CD4-positive, alpha-beta memory T cell (primary cell): ENCODE results near the gene TCF7L2. TPM values are rescaled to one million over a fixed set of nuclear protein-coding genes. Genes with fewer than 3 reads are reported as not detected.
A peak's percentile ranks its signal among the peaks of the same experiment; 100 is the strongest.

ENCODE experiments used
- CTCF ChIA-PET: fragments of 350-600 bp; sonication (Branson Sonifier 250); formaldehyde crosslinking; loops from one replicate; lab custom pipeline; 2021; ENCODE audit warnings: inconsistent platforms; ENCODE audit not compliant: partially characterized antibody; lab: Charles Lee
- POLR2A ChIA-PET: fragments of 350-600 bp; sonication (Branson Sonifier 250); formaldehyde crosslinking; loops from one replicate; lab custom pipeline; 2021; ENCODE audit not compliant: partially characterized antibody; lab: Charles Lee
- DNase-seq, 5 donors: peaks; one replicate each; pipeline versions ENCODE4 v3.0.0 to v3.0.0-alpha.2; 2020 to 2022; ENCODE audit warnings: mixed read lengths in 1 of 5
- H3K27ac ChIP-seq: one replicate; pipeline ENCODE4 v1.7.0; 2013; ENCODE audit warnings: low read depth, low read length
- H3K27me3 ChIP-seq: 2 replicates; pipeline ENCODE4 v1.7.0; 2013; ENCODE audit warnings: mild to moderate bottlenecking, low read length, moderate library complexity; ENCODE audit not compliant: insufficient read depth
- H3K36me3 ChIP-seq: 2 replicates; pipeline ENCODE4 v1.7.0; 2013; ENCODE audit warnings: mild to moderate bottlenecking, low read length, moderate library complexity; ENCODE audit not compliant: insufficient read depth
- H3K4me1 ChIP-seq: 2 replicates; pipeline ENCODE4 v1.7.0; 2013; ENCODE audit warnings: mild to moderate bottlenecking, low read length, moderate library complexity; ENCODE audit not compliant: insufficient read depth
- H3K4me3 ChIP-seq, 2 donors: one replicate each; pipeline ENCODE4 v1.7.0; 2013; ENCODE audit warnings: low read length in 2 of 2, mild to moderate bottlenecking in 1 of 2
- H3K9me3 ChIP-seq, 2 donors: one replicate each; pipeline ENCODE4 v1.7.0; 2013; ENCODE audit warnings: low read length in 2 of 2, control low read depth in 1 of 2; ENCODE audit not compliant: control insufficient read depth in 1 of 2
- H3K27ac Mint-ChIP-seq, 7 donors: one replicate each; pipeline ENCODE4 v1.8.0; 2020 to 2021; ENCODE audit warnings: mixed read lengths in 7 of 7, mild to moderate bottlenecking in 6 of 7, inconsistent platforms in 3 of 7, moderate library complexity in 3 of 7
- H3K27me3 Mint-ChIP-seq, 2 donors: one replicate each; pipeline ENCODE4 v1.8.0; 2020 to 2021; ENCODE audit warnings: mixed read lengths in 2 of 2
- H3K36me3 Mint-ChIP-seq, 2 donors: one replicate each; pipeline ENCODE4 v1.8.0; 2020 to 2021; ENCODE audit warnings: mixed read lengths in 2 of 2, inconsistent platforms in 1 of 2, mild to moderate bottlenecking in 1 of 2
- H3K4me1 Mint-ChIP-seq, 4 donors: one replicate each; pipeline ENCODE4 v1.8.0; 2020 to 2021; ENCODE audit warnings: mixed read lengths in 4 of 4, mild to moderate bottlenecking in 1 of 4
- H3K4me3 Mint-ChIP-seq, 8 donors: one replicate each; pipeline ENCODE4 v1.8.0; 2020 to 2021; ENCODE audit warnings: mixed read lengths in 8 of 8, mild to moderate bottlenecking in 7 of 8, moderate library complexity in 6 of 8, inconsistent platforms in 3 of 8
- H3K9me3 Mint-ChIP-seq, 8 donors: one replicate each; pipeline ENCODE4 v1.8.0; 2020 to 2021; ENCODE audit warnings: mixed read lengths in 8 of 8, mild to moderate bottlenecking in 5 of 8, inconsistent platforms in 3 of 8, moderate library complexity in 1 of 8
- intact Hi-C: fragments of 100-400 bp; cut with micrococcal nuclease; formaldehyde crosslinking; loops from one replicate; pipeline ENCODE4 v1.15.1; 2023
- polyA plus RNA-seq, 2 donors: library from polyadenylated mRNA; unstranded; fragments of 300-500 nt; fragmentation: Illumina TruSeq; gene quantifications; one replicate each; pipeline ENCODE4 v1.2.3, GENCODE V29; 2021
- total RNA-seq, 2 experiments: library from RNA; stranded (reverse); gene quantifications; one replicate each; pipeline ENCODE4 v1.2.3, GENCODE V29; 2021

The TCF7L2 gene
- total and polyA plus RNA-seq, 4 experiments from 2014 or later = 0.16 to 3.2 (median 1.8) TPM

DNA sequence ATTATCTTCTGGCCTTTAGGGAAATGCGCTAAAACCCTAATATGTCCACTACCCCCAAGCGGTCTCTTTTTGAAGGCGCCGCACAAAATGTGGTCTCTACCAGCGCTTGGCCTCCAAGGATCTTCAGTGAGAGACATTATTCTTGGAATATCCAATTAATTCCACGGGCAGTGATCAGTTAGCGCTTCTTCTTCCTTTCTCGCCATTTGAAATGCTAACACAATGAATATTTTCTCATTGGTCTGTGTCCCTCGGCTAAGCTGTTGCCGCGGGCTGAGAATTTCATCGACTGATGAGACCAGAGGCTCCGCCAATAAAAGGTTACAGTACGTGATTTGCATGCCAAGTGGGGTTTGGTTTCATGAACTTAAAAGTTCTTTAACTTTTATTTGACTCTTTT lies 169.8 kb downstream of the TCF7L2 start:
- Mint-ChIP-seq H3K9me3 (peaks cover 0 to 3% (median 0%) of the 10 kb centered on the region in 8 donors), H3K4me3 (no peak overlapping the region), H3K4me1 (no peaks in the 10 kb centered on the region), H3K36me3 (no peaks in the 10 kb centered on the region), H3K27me3 (peaks cover 13% of the 10 kb centered on the region in 2 donors), H3K27ac (no peak overlapping the region)
- Histone ChIP-seq H3K27ac (no peak overlapping the region), H3K27me3 (no peaks in the 10 kb centered on the region), H3K4me1 (no peaks in the 10 kb centered on the region), H3K9me3 (no peaks in the 10 kb centered on the region), H3K4me3 (no peak overlapping the region), H3K36me3 (no peaks in the 10 kb centered on the region)
- intact Hi-C loops = no loop called here
- ChIA-PET POLR2A (no interaction called here), CTCF (no interaction called here)
- no peak for DNase-seq

DNA sequence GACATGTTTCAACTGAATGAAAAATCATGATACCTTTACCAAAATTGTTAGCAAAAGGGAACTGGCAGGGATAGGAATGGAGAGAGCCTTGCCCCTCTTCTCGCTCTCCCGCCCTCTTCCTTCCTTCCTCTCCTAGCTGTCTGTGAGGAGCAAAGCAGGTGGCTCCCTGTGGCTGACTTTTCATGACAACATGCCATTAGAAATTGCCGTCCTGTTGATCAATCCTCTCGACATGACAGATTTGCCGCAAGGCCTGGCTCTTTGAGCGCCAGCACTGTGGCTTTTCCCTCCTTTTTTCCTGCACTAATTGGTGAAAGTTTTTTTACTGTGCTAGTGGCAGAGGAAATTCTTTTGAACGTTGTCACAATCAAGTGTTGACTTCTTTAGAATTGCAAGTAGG lies 171.1 kb downstream of the TCF7L2 start:
- POLR2A ChIA-PET = no interaction called here
- Mint-ChIP-seq H3K4me3 (no peak overlapping the region), H3K9me3 (peaks cover 0 to 3% (median 0%) of the 10 kb centered on the region in 8 donors), H3K27ac (no peak overlapping the region), H3K36me3 (no peaks in the 10 kb centered on the region), H3K27me3 (peaks cover 16 to 21% of the 10 kb centered on the region in 2 donors), H3K4me1 (peaks cover 0 to 1% (median 0%) of the 10 kb centered on the region in 4 donors)
- H3K9me3 ChIP-seq = no peaks in the 10 kb centered on the region
- H3K27me3 ChIP-seq = peaks cover 4% of the 10 kb centered on the region
- intact Hi-C loops = no loop called here
- H3K36me3 ChIP-seq = no peaks in the 10 kb centered on the region
- CTCF ChIA-PET = no interaction called here
- no peak overlapping the region for H3K4me3 ChIP-seq
- H3K4me1 ChIP-seq = peaks cover under 1% of the 10 kb centered on the region
- no peak for DNase-seq
- H3K27ac ChIP-seq = no peak overlapping the region

DNA sequence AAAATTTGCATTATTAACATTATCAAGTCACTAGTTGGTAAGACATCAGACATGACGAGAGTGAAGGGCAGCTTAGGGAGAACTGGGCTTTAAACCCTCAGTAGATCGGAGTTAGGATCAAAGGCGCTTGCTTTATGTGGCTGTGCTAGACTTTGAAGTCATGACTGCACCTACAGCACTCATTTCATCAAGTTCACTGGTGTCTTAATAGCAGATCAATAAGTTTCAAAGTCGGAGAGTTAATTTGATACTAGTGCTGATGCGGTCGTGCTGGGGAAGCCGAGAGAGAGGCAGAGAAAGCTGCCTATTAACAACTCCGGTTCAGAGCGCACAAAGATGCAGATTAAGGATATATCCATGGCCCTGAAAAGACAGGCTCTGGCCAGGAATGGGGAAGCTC lies 172.9 kb downstream of the TCF7L2 start:
- DNase-seq = no peak
- Mint-ChIP-seq H3K27me3 (peaks cover 23 to 32% of the 10 kb centered on the region in 2 donors), H3K36me3 (no peaks in the 10 kb centered on the region), H3K4me1 (peaks cover 0 to 6% (median 2%) of the 10 kb centered on the region in 4 donors), H3K27ac (no peak overlapping the region), H3K9me3 (peaks cover 0 to 3% (median 0%) of the 10 kb centered on the region in 8 donors), H3K4me3 (no peak overlapping the region)
- Histone ChIP-seq H3K27me3 (peaks cover 6% of the 10 kb centered on the region), H3K4me1 (peaks cover 4% of the 10 kb centered on the region), H3K4me3 (no peak overlapping the region), H3K9me3 (no peaks in the 10 kb centered on the region), H3K27ac (no peak overlapping the region), H3K36me3 (no peaks in the 10 kb centered on the region)
- intact Hi-C loops = no loop called here
- ChIA-PET CTCF (no interaction called here), POLR2A (no interaction called here)

DNA sequence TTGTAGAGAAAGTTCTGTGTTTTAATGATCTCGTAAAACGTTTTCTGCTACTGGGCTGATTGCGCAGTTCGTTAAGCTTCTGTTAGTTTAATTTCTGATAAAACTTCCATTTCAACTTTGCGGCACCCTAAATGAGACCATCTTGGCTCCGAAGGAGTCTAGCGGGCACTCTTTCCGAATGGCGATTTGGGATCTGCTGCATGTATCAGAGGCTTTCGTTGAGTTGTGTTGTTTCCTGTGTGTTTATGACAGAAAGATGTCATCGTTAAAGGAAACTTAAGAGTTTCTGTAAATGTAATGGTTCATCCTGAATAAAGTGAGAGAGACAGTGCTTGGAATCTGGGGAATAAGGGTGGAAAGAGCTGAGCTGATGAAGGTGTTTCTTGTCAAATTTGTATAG lies 174.7 kb downstream of the TCF7L2 start:
- H3K27me3 ChIP-seq = peaks cover 6% of the 10 kb centered on the region
- CTCF ChIA-PET = interaction anchor here (1.2 to 1.4 kb wide), 3 partner anchors 14 to 260 kb away, joined by 3 to 5 read pairs (median 3); no protein-coding TSS in a partner anchor
- H3K4me3 ChIP-seq = no peak overlapping the region
- no peaks in the 10 kb centered on the region for H3K36me3 ChIP-seq
- H3K27ac ChIP-seq = no peak overlapping the region
- Mint-ChIP-seq H3K9me3 (no peaks in the 10 kb centered on the region), H3K4me3 (no peak overlapping the region), H3K27me3 (peaks cover 30 to 41% of the 10 kb centered on the region in 2 donors), H3K4me1 (peaks cover 0 to 6% (median 2%) of the 10 kb centered on the region in 4 donors), H3K36me3 (no peaks in the 10 kb centered on the region), H3K27ac (no peak overlapping the region)
- H3K4me1 ChIP-seq = peaks cover 4% of the 10 kb centered on the region
- intact Hi-C loops = no loop called here
- POLR2A ChIA-PET = no interaction called here
- DNase-seq = no peak
- H3K9me3 ChIP-seq = no peaks in the 10 kb centered on the region

DNA sequence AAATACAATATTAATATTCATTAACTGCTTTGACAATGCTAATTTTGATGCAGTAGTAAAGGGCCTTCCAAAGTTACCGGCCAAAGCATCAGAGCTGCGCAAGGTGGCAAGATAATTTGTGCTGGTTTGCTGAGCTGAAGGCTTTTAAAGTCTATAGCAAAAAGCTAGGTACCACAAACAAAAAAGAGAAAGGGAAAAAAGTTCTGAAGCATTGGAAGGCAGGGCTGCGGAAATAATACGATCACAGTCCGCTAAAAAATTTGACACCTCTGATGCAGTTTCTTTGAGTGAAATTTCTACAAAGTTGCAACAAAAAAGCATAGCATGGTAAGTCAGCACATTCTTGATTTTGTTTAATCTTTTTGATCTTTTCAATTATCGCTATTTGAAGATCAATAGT lies 175.6 kb downstream of the TCF7L2 start:
- intact Hi-C loops = no loop called here
- Mint-ChIP-seq H3K27ac (no peak overlapping the region), H3K4me3 (no peak overlapping the region), H3K9me3 (no peaks in the 10 kb centered on the region), H3K4me1 (peaks cover 0 to 6% (median 2%) of the 10 kb centered on the region in 4 donors), H3K27me3 (peaks cover 33 to 40% of the 10 kb centered on the region in 2 donors), H3K36me3 (no peaks in the 10 kb centered on the region)
- no peak overlapping the region for H3K27ac ChIP-seq
- peaks cover 4% of the 10 kb centered on the region for H3K4me1 ChIP-seq
- no peak for DNase-seq
- CTCF ChIA-PET = interaction anchor here (0.9 to 1.2 kb wide), 4 partner anchors 15 to 405 kb away, joined by 3 to 5 read pairs (median 3); no protein-coding TSS in a partner anchor
- peaks cover 6% of the 10 kb centered on the region for H3K27me3 ChIP-seq
- H3K4me3 ChIP-seq = no peak overlapping the region
- no peaks in the 10 kb centered on the region for H3K9me3 ChIP-seq
- POLR2A ChIA-PET = no interaction called here
- no peaks in the 10 kb centered on the region for H3K36me3 ChIP-seq

DNA sequence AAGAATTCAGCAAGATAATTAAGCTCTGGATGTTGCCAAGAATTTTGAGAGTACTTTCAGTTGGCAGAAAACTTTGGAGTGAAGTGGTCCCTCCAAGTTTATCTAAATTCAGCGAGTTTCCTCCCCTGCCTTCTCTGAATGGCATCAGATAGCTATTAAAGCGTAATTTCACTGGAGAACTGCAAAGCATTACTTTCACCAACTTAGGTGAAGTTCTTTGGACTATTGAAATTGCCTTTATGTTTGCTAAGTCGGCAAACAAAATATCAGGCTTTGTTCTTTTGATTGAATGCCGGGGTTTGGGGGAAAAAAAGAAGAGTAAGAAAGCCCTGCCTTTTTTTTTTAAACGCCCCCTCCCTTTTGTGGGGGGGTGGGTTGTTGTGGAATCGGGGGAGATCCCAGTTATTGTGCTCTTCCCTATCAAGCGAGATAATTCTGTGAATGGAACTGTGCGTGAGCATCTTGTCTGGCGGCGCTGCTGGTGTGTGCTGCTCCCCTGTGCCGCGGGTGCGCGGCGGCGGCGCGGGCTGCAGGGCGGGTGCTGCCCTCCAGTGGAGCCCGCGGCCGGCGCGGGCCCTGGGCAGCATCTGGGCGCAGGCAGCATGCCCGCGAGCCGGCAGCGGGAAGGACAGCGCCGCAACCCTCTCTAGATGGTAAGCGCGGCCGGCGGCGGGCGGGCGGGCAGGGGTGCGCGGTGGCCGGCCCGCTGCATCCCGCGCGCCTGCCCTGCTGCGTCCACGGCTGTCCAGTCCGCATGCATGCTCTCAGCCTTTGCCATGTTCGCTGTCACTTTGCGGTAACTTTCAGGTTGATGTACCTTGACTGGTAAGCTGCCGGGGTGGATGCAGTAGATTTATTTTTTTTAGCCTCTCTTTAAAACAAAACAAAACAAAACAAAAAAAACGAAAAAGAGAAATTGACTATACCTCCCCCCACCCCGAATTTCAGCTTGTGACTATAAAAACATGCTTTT lies 176.5 kb downstream of the TCF7L2 start:
- Mint-ChIP-seq H3K4me1 (peaks cover 0 to 6% (median 2%) of the 10 kb centered on the region in 4 donors), H3K9me3 (no peaks in the 10 kb centered on the region), H3K36me3 (no peaks in the 10 kb centered on the region), H3K27me3 (peaks cover 33 to 43% of the 10 kb centered on the region in 2 donors), H3K4me3 (peak overlapping the region in 5 of 8 donors; percentile 20 to 77 (median 42)), H3K27ac (no peak overlapping the region)
- Histone ChIP-seq H3K9me3 (no peaks in the 10 kb centered on the region), H3K4me3 (no peak overlapping the region), H3K27me3 (peaks cover 6% of the 10 kb centered on the region), H3K4me1 (peaks cover 4% of the 10 kb centered on the region), H3K27ac (no peak overlapping the region), H3K36me3 (no peaks in the 10 kb centered on the region)
- DNase-seq = peak in 4 of 5 donors; percentile 29 to 50 (median 38)
- CTCF ChIA-PET = interaction anchor here (0.9 to 1.6 kb wide), 8 partner anchors 15 to 446 kb away, joined by 3 to 7 read pairs (median 4); no protein-coding TSS in a partner anchor
- intact Hi-C loops = no loop called here
- POLR2A ChIA-PET = no interaction called here

DNA sequence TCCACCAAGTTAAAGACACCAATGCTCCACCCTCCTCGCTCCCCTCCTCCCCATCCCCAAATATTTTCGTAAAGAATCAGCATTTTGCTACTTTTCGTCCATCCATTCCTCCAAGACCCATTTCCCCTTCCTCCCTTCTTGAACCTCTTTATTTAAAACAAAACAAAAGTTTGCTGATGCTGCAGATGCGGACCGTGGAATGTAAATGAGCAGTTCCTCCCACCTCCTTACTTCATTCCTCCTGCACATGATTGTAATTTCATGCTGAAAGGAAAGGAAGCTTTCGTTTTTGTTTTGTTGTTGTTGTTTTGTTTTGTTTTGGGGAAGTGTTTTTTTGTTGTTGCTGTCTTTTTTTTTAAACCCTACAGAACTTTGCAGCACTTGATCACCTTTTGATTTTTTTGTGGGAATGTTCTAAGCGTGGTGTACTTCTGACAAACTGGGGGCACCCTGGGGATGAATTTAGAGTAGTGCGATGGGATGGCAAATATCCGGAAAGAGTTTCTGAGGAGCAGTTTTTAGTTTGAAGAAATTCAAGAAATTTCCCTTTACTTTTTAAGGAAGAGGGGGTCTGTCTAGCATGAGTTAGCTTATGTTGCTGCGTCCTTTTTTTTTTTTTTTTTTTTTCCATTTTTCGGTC lies 177.3 kb downstream of the TCF7L2 start:
- peaks cover 29 to 40% of the 10 kb centered on the region in 2 donors for H3K27me3 Mint-ChIP-seq
- no peak overlapping the region for H3K27ac ChIP-seq
- H3K36me3 ChIP-seq = no peaks in the 10 kb centered on the region
- ChIA-PET POLR2A (no interaction called here), CTCF (interaction anchor here (1.1 to 1.6 kb wide), 5 partner anchors 16 to 447 kb away, joined by 3 to 7 read pairs (median 4); no protein-coding TSS in a partner anchor)
- no peak overlapping the region for H3K27ac Mint-ChIP-seq
- peaks cover 4% of the 10 kb centered on the region for H3K4me1 ChIP-seq
- intact Hi-C loops = no loop called here
- H3K4me3 ChIP-seq = no peak overlapping the region
- peaks cover 6% of the 10 kb centered on the region for H3K27me3 ChIP-seq
- H3K9me3 Mint-ChIP-seq = no peaks in the 10 kb centered on the region
- H3K9me3 ChIP-seq = no peaks in the 10 kb centered on the region
- no peaks in the 10 kb centered on the region for H3K36me3 Mint-ChIP-seq
- peak overlapping the region in 3 of 8 donors; percentile 25 to 46 (median 43) for H3K4me3 Mint-ChIP-seq
- H3K4me1 Mint-ChIP-seq = peaks cover 0 to 6% (median 2%) of the 10 kb centered on the region in 4 donors
- no peak for DNase-seq
